Transverse colon (tissue), 4 donors: ENCODE data around the gene LMNTD2. TPM values are rescaled to one million over a fixed set of nuclear protein-coding genes. Genes with fewer than 3 reads are reported as not detected.
A peak's percentile ranks its signal among the peaks of the same experiment; 100 is the strongest.

Experiments used
- DNase-seq: peaks from one replicate; pipeline ENCODE4 v3.0.0-alpha.2; 2019
- H3K27ac ChIP-seq, 4 donors: fragments of 200-600 bp; sonication (generic); 2 replicates each; pipeline ENCODE4 v1.5.1; 2016 to 2018; ENCODE audit warnings: inconsistent platforms in 4 of 4
- H3K27me3 ChIP-seq: fragments of 200-600 bp; sonication (generic); 2 replicates; pipeline ENCODE4 v1.5.1; 2017; ENCODE audit warnings: inconsistent platforms
- H3K36me3 ChIP-seq, 4 donors: fragments of 200-600 bp; sonication (generic); 2 replicates each; pipeline ENCODE4 v1.5.1; 2017 to 2019; ENCODE audit warnings: inconsistent platforms in 4 of 4
- H3K4me1 ChIP-seq, 4 donors: fragments of 200-600 bp; sonication (generic); 2 replicates each; pipeline ENCODE4 v1.5.1; 2017 to 2020; ENCODE audit warnings: inconsistent platforms in 4 of 4
- H3K4me3 ChIP-seq, 4 donors: fragments of 200-600 bp; sonication (generic); 1 replicate in 1 of 4; 2 replicates in 3 of 4; pipeline versions ENCODE4 v1.5.1 to v1.6.1; 2017 to 2019; ENCODE audit warnings: inconsistent platforms in 4 of 4
- H3K9me3 ChIP-seq, 2 donors: fragments of 200-600 bp; sonication (generic); 2 replicates each; pipeline ENCODE4 v1.5.1; 2017 to 2019; ENCODE audit warnings: inconsistent platforms in 2 of 2
- EP300 ChIP-seq: sonication (generic); formaldehyde crosslinking; IDR thresholded peaks from one replicate; pipeline ENCODE4 v1.6.1; 2017; ENCODE audit warnings: antibody characterized with exemption, low read depth
- POLR2A ChIP-seq: fragments of 450-650 bp; IDR thresholded peaks from one replicate; pipeline ENCODE4 v1.6.1; 2016; ENCODE audit warnings: antibody characterized with exemption, mild to moderate bottlenecking, moderate library complexity
- POLR2AphosphoS5 ChIP-seq, 3 donors: sonication (generic); formaldehyde crosslinking; IDR thresholded peaks; one replicate each; pipeline ENCODE4 v1.6.1; 2016; ENCODE audit warnings: antibody characterized with exemption in 3 of 3
- WGBS, 2 donors: methylation state at CpG; one replicate each; pipeline ENCODE4 v1.1.5; 2018; ENCODE audit warnings: low coverage in 1 of 2; 5-methylcytosine and 5-hydroxymethylcytosine counted together
- in situ Hi-C, 4 donors: fragments of 200-750 bp; cut with MboI; loops; one replicate each; pipeline versions ENCODE4 v1.15.0 to v1.15.1; 2017; ENCODE audit warnings: low sequenced_read_pairs in 3 of 4, low pct_ligation_motif_present in 1 of 4, low pct_unique_long_range_greater_than_20kb in 1 of 4
- intact Hi-C: fragments of 100-400 bp; cut with DNase I; formaldehyde crosslinking; loops from one replicate; pipeline ENCODE4 v1.15.1; 2023; ENCODE audit warnings: low total_unique reads
- total RNA-seq, 4 donors: library from RNA; depleted of rRNA; stranded (reverse); fragments of >200 nt; gene quantifications; one replicate each; pipeline ENCODE4 v1.1.0, GENCODE V29; 2016
- TF ChIP-seq, protein P1 (sequence below), 5 experiments: fragments of 200-600 bp in 3 of 5; fragments of 450-650 bp in 2 of 5; sonication (generic) in 3 of 5; IDR thresholded peaks; 1 replicate in 2 of 5; 2 replicates in 3 of 5; pipeline ENCODE4 v1.5.1; 2016 to 2017; ENCODE audit warnings: antibody characterized with exemption in 5 of 5, inconsistent platforms in 3 of 5, mild to moderate bottlenecking in 2 of 5, moderate library complexity in 1 of 5

Gene LMNTD2
- total RNA-seq, 4 donors from 2014 or later: 14.8 to 89.0 (median 16.6) TPM

DNA sequence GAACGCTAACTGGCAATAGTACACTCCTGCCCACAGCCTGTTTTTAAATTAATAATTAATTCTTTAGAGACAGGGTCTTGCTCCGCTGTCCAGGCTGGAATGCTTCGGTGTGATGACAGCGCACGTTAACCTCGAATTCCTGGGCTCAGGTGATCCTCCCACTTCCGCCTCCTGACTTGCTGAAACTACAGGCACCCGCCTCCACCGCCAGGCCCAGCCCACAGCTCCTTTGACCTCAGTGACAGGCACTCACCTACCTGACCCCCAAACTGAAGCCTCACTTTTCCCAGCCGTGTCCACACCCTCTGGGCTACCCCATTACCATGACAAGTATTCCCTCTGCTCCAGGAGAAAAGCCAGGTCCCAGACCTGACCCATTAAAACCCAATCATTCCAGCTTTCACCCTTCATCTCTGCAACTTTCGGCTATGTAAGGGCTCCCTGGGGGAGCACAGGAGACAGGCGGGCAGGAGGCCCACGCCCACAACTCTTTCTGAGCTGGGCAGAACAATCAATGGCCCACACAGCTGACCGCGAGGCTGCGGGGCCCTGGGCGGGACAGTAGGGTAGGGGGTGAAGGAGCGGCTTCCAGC, 730 bp downstream of the LMNTD2 start:
- Histone ChIP-seq H3K9me3 (no peaks in the 10 kb centered on the region), H3K4me1 (peaks cover 23 to 47% (median 35%) of the 10 kb centered on the region in 4 donors), H3K4me3 (peak overlapping the region; percentile 46 to 91 (median 86)), H3K27ac (peak overlapping the region; percentile 85 to 98 (median 96)), H3K36me3 (no peaks in the 10 kb centered on the region), H3K27me3 (peaks cover 31% of the 10 kb centered on the region)
- intact Hi-C loops (loop anchor here (5.0 kb wide), 1 partner anchor 162 kb away; no protein-coding TSS in a partner anchor), in situ Hi-C loops (no loop called here)
- DNase-seq: peak; percentile 82
- TF ChIP-seq, protein P1, sequence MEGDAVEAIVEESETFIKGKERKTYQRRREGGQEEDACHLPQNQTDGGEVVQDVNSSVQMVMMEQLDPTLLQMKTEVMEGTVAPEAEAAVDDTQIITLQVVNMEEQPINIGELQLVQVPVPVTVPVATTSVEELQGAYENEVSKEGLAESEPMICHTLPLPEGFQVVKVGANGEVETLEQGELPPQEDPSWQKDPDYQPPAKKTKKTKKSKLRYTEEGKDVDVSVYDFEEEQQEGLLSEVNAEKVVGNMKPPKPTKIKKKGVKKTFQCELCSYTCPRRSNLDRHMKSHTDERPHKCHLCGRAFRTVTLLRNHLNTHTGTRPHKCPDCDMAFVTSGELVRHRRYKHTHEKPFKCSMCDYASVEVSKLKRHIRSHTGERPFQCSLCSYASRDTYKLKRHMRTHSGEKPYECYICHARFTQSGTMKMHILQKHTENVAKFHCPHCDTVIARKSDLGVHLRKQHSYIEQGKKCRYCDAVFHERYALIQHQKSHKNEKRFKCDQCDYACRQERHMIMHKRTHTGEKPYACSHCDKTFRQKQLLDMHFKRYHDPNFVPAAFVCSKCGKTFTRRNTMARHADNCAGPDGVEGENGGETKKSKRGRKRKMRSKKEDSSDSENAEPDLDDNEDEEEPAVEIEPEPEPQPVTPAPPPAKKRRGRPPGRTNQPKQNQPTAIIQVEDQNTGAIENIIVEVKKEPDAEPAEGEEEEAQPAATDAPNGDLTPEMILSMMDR (IDR thresholded peaks at IDR 0.05): peak in 1 of 5 experiments; percentile 32
- TF ChIP-seq POLR2A (no peak), POLR2AphosphoS5 (IDR thresholded peaks at IDR 0.05) (peak in 2 of 3 donors; percentile 29 to 54), EP300 (no peak)
- WGBS, 2 donors: 59% methylated on average over 17 of the region's 18 CpGs; no CpG with 5 or more reads in 1 of the 2 donors

DNA sequence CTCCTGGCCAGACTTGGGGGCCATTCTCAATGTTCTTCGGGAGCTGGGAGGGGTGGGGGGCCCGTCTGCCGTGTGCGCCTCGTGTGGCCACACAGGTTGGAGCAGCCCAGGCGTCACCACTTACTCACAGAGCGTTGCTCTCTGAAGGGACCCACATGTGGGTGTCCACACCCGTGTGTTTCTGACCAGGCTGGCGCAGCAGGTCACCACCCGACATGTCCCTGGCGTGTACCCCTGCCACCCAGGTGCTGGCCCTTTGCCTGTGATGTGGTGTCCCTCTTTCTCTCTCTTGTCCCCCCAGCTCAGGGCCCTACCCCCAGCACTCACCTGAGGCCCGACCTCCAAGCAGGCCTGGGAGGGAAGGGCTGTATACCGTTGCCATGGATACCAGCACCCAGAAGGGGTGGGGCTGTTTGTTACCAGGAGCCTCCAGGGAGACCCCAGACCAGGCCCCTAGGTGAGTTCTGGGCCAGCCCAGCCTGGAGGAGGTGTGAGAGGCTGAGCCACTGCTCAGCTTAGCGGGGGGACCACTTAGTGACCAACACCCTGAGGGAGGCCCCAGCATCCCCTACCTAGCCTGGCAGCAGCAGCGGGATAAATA, 1.4 kb downstream of the LMNTD2 start:
- intact Hi-C loops: loop anchor here (5.0 kb wide), 1 partner anchor 163 kb away; no protein-coding TSS in a partner anchor
- in situ Hi-C loops: no loop called here
- WGBS, 2 donors: 75% methylated on average over 15 of the region's 15 CpGs; no CpG with 5 or more reads in 1 of the 2 donors
- DNase-seq: no peak
- no peaks in the 10 kb centered on the region for H3K9me3 ChIP-seq
- peaks cover 38% of the 10 kb centered on the region for H3K27me3 ChIP-seq
- peak overlapping the region; percentile 85 to 98 (median 96) for H3K27ac ChIP-seq
- H3K4me1 ChIP-seq: peaks cover 29 to 54% (median 42%) of the 10 kb centered on the region in 4 donors
- no peaks in the 10 kb centered on the region for H3K36me3 ChIP-seq
- TF ChIP-seq, protein P1 (IDR thresholded peaks at IDR 0.05): no peak
- TF ChIP-seq POLR2AphosphoS5 (IDR thresholded peaks at IDR 0.05) (no peak), POLR2A (no peak), EP300 (no peak)
- no peak overlapping the region for H3K4me3 ChIP-seq

DNA sequence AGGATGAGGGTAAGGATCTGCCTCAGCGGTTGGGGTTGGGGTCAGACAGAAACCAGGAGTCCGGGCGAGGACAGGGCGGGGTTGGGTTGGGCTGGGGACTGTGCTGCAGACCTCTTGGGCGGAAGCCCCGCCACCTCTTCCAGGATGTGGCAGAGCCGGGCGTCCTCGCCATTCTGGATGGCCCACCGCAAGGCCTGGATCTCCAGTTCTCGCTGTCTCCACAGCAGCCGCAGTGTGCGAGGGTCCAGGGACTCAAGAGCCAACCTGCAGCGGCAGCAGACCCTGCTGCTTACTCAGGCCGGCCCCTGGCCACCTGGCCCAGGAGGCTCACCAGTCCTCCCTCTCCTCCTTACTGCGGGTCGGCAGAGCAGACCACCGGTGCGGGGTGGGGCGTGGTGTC, 2.0 kb downstream of the LMNTD2 start:
- in situ Hi-C loops: no loop called here
- Histone ChIP-seq H3K27me3 (peaks cover 44% of the 10 kb centered on the region), H3K36me3 (no peaks in the 10 kb centered on the region), H3K9me3 (no peaks in the 10 kb centered on the region), H3K4me1 (peaks cover 30 to 56% (median 43%) of the 10 kb centered on the region in 4 donors), H3K4me3 (no peak overlapping the region), H3K27ac (no peak overlapping the region)
- 80% methylated on average over 19 of the region's 20 CpGs; no CpG with 5 or more reads in 1 of the 2 donors for WGBS, 2 donors
- TF ChIP-seq POLR2A (no peak), EP300 (no peak), POLR2AphosphoS5 (IDR thresholded peaks at IDR 0.05) (no peak)
- TF ChIP-seq, protein P1 (IDR thresholded peaks at IDR 0.05): no peak
- no peak for DNase-seq
- intact Hi-C loops: loop anchor here (5.0 kb wide), 1 partner anchor 164 kb away; no protein-coding TSS in a partner anchor

DNA sequence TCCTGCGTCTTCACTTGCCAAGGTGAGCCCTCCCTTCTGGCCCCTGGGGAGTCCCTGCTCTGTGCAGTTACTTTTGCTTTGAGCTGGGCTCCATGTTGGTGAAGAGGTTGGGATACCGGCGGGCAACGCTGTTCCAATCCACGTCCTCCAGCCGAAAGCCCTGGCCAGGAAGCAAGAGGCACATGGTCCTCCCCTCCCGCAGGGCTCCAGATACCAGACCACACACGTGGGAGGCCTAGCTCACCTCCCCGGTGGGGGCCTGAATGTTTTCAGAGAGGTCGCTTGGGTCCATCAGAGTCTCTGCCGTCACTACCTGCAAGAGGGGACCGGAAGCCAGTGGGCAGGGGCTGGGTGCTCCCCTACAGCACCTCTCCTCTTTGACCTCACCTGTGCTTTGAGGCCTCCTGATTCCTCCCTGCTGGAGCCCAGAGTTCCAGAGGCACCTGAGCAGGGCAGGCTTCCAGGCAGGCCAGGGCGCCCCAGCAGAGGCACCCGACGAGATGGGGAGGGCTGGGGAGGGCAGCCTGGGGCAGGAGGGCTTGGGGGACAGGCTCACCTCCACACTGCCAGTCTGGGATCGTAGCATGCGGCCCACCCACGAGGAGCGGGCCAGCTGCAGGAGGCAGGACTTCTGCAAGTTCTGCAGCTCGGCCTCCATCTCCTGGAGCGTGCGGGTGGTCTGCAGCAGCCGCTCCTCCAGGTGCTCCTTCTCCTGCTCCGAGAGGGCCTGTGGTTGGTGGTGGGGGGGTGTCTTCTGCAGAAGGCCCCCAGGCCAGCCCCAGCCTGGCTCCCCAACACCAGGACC, 3.0 kb downstream of the LMNTD2 start:
- in situ Hi-C loops: no loop called here
- peaks cover 54% of the 10 kb centered on the region for H3K27me3 ChIP-seq

More for the DNA sequence above, 3.0 kb downstream of the LMNTD2 start:
- intact Hi-C loops: loop anchor here (5.0 kb wide), 1 partner anchor 165 kb away; no protein-coding TSS in a partner anchor
- 79% methylated on average over 24 of the region's 24 CpGs; no CpG with 5 or more reads in 1 of the 2 donors for WGBS, 2 donors
- Histone ChIP-seq H3K36me3 (no peaks in the 10 kb centered on the region), H3K9me3 (no peaks in the 10 kb centered on the region), H3K27ac (no peak overlapping the region), H3K4me1 (peaks cover 30 to 55% (median 42%) of the 10 kb centered on the region in 4 donors), H3K4me3 (no peak overlapping the region)
- TF ChIP-seq POLR2A: no peak
- TF ChIP-seq EP300: no peak
- TF ChIP-seq POLR2AphosphoS5 (IDR thresholded peaks at IDR 0.05): no peak
- TF ChIP-seq, protein P1 (IDR thresholded peaks at IDR 0.05): no peak
- no peak for DNase-seq
